ENCODE results near the gene NFS1.

DNA sequence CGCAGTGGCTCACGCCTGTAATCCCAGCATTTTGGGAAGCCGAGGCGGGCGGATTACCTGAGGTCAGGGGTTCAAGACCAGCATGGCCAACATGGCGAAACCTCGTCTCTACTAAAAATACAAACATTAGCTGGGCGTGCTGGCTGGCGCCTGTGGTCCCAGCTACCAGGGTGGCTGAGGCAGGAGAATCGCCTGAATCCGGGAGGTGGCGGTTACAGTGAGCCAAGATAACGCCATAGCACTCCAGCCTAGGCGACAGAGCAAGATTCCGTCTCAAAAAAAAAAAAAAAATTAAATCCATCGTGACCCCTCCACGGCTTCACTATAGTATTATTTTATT, 33.2 kb downstream of the NFS1 start:
- TF ChIP-seq CTCF (IDR thresholded peaks at IDR 0.05) = no peak
- no peak for TF ChIP-seq MXI1 (IDR thresholded peaks at IDR 0.05; ENCODE audit: low read depth, low read length)
- TF ChIP-seq RXRA (IDR thresholded peaks at IDR 0.05; ENCODE audit: borderline replicate concordance, low read depth) = no peak
- no peak for TF ChIP-seq CHD2 (IDR thresholded peaks at IDR 0.05; ENCODE audit: low read length, partially characterized antibody)
- no peak for TF ChIP-seq EZH2phosphoT487 (IDR thresholded peaks at IDR 0.05; ENCODE audit: borderline replicate concordance, low read depth)
- TF ChIP-seq SIN3A (IDR thresholded peaks at IDR 0.05; ENCODE audit: borderline replicate concordance, low read depth, low read length) = no peak
- no peak for TF ChIP-seq TAF1 (IDR thresholded peaks at IDR 0.05; ENCODE audit: borderline replicate concordance, low read depth, low read length)
- no peak for TF ChIP-seq ELF1 (IDR thresholded peaks at IDR 0.05)
- TF ChIP-seq RCOR1 (IDR thresholded peaks at IDR 0.05; ENCODE audit: low read length) = no peak
- no peak for TF ChIP-seq RAD21 (IDR thresholded peaks at IDR 0.05; ENCODE audit: low read length)
- TF ChIP-seq, protein P1, sequence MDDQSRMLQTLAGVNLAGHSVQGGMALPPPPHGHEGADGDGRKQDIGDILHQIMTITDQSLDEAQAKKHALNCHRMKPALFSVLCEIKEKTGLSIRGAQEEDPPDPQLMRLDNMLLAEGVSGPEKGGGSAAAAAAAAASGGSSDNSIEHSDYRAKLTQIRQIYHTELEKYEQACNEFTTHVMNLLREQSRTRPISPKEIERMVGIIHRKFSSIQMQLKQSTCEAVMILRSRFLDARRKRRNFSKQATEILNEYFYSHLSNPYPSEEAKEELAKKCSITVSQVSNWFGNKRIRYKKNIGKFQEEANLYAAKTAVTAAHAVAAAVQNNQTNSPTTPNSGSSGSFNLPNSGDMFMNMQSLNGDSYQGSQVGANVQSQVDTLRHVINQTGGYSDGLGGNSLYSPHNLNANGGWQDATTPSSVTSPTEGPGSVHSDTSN (IDR thresholded peaks at IDR 0.05) = no peak
- TF ChIP-seq POLR2AphosphoS5 (IDR thresholded peaks at IDR 0.05; ENCODE audit: low read depth, low read length) = no peak
